HUES6 (cell line): ENCODE results near the gene CHMP2A.
A peak's percentile ranks its signal among the peaks of the same experiment; 100 is the strongest.

Experiments used
- H3K27ac ChIP-seq: 2 replicates; pipeline ENCODE4 v1.7.0; 2013; ENCODE audit warnings: low read depth, mild to moderate bottlenecking, low read length, inconsistent platforms
- H3K27me3 ChIP-seq: 2 replicates; pipeline ENCODE4 v1.6.1; 2013; ENCODE audit warnings: low read length; ENCODE audit not compliant: control insufficient read depth, insufficient read depth
- H3K36me3 ChIP-seq: 2 replicates; pipeline ENCODE4 v1.6.1; 2013; ENCODE audit warnings: low read length; ENCODE audit not compliant: control insufficient read depth, insufficient read depth
- H3K4me1 ChIP-seq: 2 replicates; pipeline ENCODE4 v1.6.1; 2013; ENCODE audit warnings: low read length; ENCODE audit not compliant: control insufficient read depth, insufficient read depth
- H3K4me3 ChIP-seq: 2 replicates; pipeline ENCODE4 v1.5.1; 2013; ENCODE audit warnings: low read depth, low read length
- H3K9ac ChIP-seq: one replicate; pipeline ENCODE4 v1.6.1; 2013; ENCODE audit warnings: mild to moderate bottlenecking, low read length
- H3K9me3 ChIP-seq: 2 replicates; pipeline ENCODE4 v1.6.1; 2013; ENCODE audit warnings: low read depth, low read length; ENCODE audit not compliant: control insufficient read depth, insufficient read depth

The CHMP2A gene

GRCh38 chr19:58558623-58559274 lies 3.8 kb upstream of the CHMP2A start:
- Histone ChIP-seq H3K9ac (peak overlapping the region; percentile 82), H3K27ac (peak overlapping the region; percentile 98), H3K4me1 (peaks cover 33% of the 10 kb centered on the region)

GRCh38 chr19:58558066-58558622 lies 3.2 kb upstream of the CHMP2A start, which contains the start of gene UBE2M:
TSS of gene UBE2M (minus strand) at chr19:58558611. CDS start at chr19:58558381, 230 bp downstream.
- H3K9ac ChIP-seq, result peak within 1 kb of the TSS; percentile 86
- H3K4me1 ChIP-seq, result peaks cover 32% of the 10 kb centered on the region
- peaks cover 18% of the 10 kb centered on the region for H3K36me3 ChIP-seq
- no peaks in the 10 kb centered on the region for H3K9me3 ChIP-seq
- H3K27ac ChIP-seq, result peak within 1 kb of the TSS; percentile 98
- peak within 1 kb of the TSS; percentile 81 for H3K4me3 ChIP-seq
- peaks cover 26% of the 10 kb centered on the region for H3K27me3 ChIP-seq

More at GRCh38 chr19:58558623-58559274, 3.8 kb upstream of the CHMP2A start:
- H3K9me3 ChIP-seq, result no peaks in the 10 kb centered on the region
- H3K36me3 ChIP-seq, result peaks cover 13% of the 10 kb centered on the region
- H3K4me3 ChIP-seq, result peak overlapping the region; percentile 81
- H3K27me3 ChIP-seq, result peaks cover 33% of the 10 kb centered on the region

GRCh38 chr19:58557221-58558065 lies 2.5 kb upstream of the CHMP2A start:
- H3K27me3 ChIP-seq, result peaks cover 19% of the 10 kb centered on the region
- H3K9me3 ChIP-seq, result no peaks in the 10 kb centered on the region
- peak overlapping the region; percentile 81 for H3K4me3 ChIP-seq
- H3K36me3 ChIP-seq, result peaks cover 24% of the 10 kb centered on the region
- peak overlapping the region; percentile 86 for H3K9ac ChIP-seq
- H3K27ac ChIP-seq, result peak overlapping the region; percentile 56; the same call in 1 of the 2 replicates
- peaks cover 32% of the 10 kb centered on the region for H3K4me1 ChIP-seq

- Histone ChIP-seq H3K4me1 (peaks cover 25% of the 10 kb centered on the region), H3K27me3 (peaks cover 12% of the 10 kb centered on the region), H3K36me3 (peaks cover 31% of the 10 kb centered on the region), H3K9ac (peak overlapping the region; percentile 86), H3K4me3 (peak overlapping the region; percentile 81), H3K9me3 (no peaks in the 10 kb centered on the region), H3K27ac (no peak overlapping the region)
Observed at GRCh38 chr19:58556622-58557220, 1.8 kb upstream of the CHMP2A start.

GRCh38 chr19:58555920-58556621 lies 1.2 kb upstream of the CHMP2A start:
- H3K4me1 ChIP-seq, result peaks cover 25% of the 10 kb centered on the region

GRCh38 chr19:58555369-58555885 lies 522 bp upstream of the CHMP2A start:
- H3K9me3 ChIP-seq, result no peaks in the 10 kb centered on the region
- peak overlapping the region; percentile 80 for H3K9ac ChIP-seq
- H3K4me1 ChIP-seq, result peaks cover 25% of the 10 kb centered on the region
- no peaks in the 10 kb centered on the region for H3K27me3 ChIP-seq
- H3K36me3 ChIP-seq, result peaks cover 44% of the 10 kb centered on the region
- peak overlapping the region; percentile 64 for H3K27ac ChIP-seq
- peak overlapping the region; percentile 74 for H3K4me3 ChIP-seq

More at GRCh38 chr19:58555920-58556621, 1.2 kb upstream of the CHMP2A start:
- Histone ChIP-seq H3K36me3 (peaks cover 38% of the 10 kb centered on the region), H3K27ac (no peak overlapping the region), H3K9ac (no peak overlapping the region), H3K27me3 (peaks cover 6% of the 10 kb centered on the region), H3K9me3 (no peaks in the 10 kb centered on the region), H3K4me3 (no peak overlapping the region)

- Histone ChIP-seq H3K36me3 (peaks cover 59% of the 10 kb centered on the region), H3K27ac (peak overlapping the region; percentile 42), H3K9me3 (no peaks in the 10 kb centered on the region), H3K9ac (peak overlapping the region; percentile 80), H3K4me3 (peak overlapping the region; percentile 74), H3K4me1 (peaks cover 20% of the 10 kb centered on the region), H3K27me3 (no peaks in the 10 kb centered on the region)
Observed at GRCh38 chr19:58553799-58554493, 959 bp downstream of the CHMP2A start.

GRCh38 chr19:58552655-58553054 lies 2.2 kb downstream of the CHMP2A start:
- Histone ChIP-seq H3K4me3 (no peak overlapping the region), H3K27ac (no peak overlapping the region), H3K9me3 (no peaks in the 10 kb centered on the region), H3K4me1 (peaks cover 20% of the 10 kb centered on the region), H3K27me3 (no peaks in the 10 kb centered on the region), H3K9ac (no peak overlapping the region), H3K36me3 (peaks cover 72% of the 10 kb centered on the region)

- Histone ChIP-seq H3K9ac (no peak overlapping the region), H3K4me1 (peaks cover 16% of the 10 kb centered on the region), H3K36me3 (peaks cover 77% of the 10 kb centered on the region), H3K9me3 (no peaks in the 10 kb centered on the region), H3K4me3 (no peak overlapping the region), H3K27me3 (no peaks in the 10 kb centered on the region), H3K27ac (no peak overlapping the region)
Observed at GRCh38 chr19:58551577-58552471, 3.1 kb downstream of the CHMP2A start.
